K562 (cell line): ENCODE results near the gene TAF10. TPM values are rescaled to one million over a fixed set of nuclear protein-coding genes. Genes with fewer than 3 reads are reported as not detected.
A peak's percentile ranks its signal among the peaks of the same experiment; 100 is the strongest.

Experiments used
- ATAC-seq: fragments of 200-7000 bp; cut with Tn5 transposase; 3 replicates; pipeline ENCODE4 v1.9.1; 2020; ENCODE audit warnings: moderate library complexity
- BruUV-seq: library from RNA; stranded (reverse); fragments of 400-500 nt; replicated peaks from 2 replicates; lab custom pipeline; 2021; lab: Mats Ljungman, UMichigan
- CTCF ChIA-PET: fragments of 300-600 bp; formaldehyde crosslinking; extraction: SDS; loops from one replicate; lab custom pipeline; 2021; ENCODE audit warnings: low intra/inter-chr PET ratio; lab: Yijun Ruan, JAX
- POLR2A ChIA-PET: fragments of 300-600, 350-650 bp; sonication (Branson Sonifier 250); formaldehyde crosslinking; extraction: SDS; loops from one replicate; lab custom pipeline; 2021; ENCODE audit warnings: antibody characterized with exemption, inconsistent platforms; lab: Yijun Ruan, JAX
- DNase-seq, 4 experiments: peaks; one replicate each; pipeline versions ENCODE4 v3.0.0 to v3.0.0-alpha.2; 2011 to 2018; ENCODE audit warnings: low spot score in 3 of 4, mixed read lengths in 3 of 4; ENCODE audit errors: extremely low read depth in 1 of 4
- FAIRE-seq: peaks from 2 replicates; lab custom pipeline; 2011; peaks lifted over from hg19 to GRCh38; lab: Jason Lieb, UNC
- H2AFZ ChIP-seq: 2 replicates; pipeline ENCODE4 v1.6.0; 2011; ENCODE audit warnings: low read depth, low read length, control low read depth, inconsistent platforms
- H3K27ac ChIP-seq: fragments of 200-600 bp; 3 replicates; pipeline ENCODE4 v1.8.0; 2011; ENCODE audit warnings: low read depth, mild to moderate bottlenecking, control low read depth, inconsistent platforms, low read length, moderate library complexity, mixed read lengths; ENCODE audit errors: extremely low read depth
- H3K27me3 ChIP-seq, 2 experiments: fragments of 300-600 bp in 1 of 2; 2 replicates in 1 of 2; 3 replicates in 1 of 2; pipeline versions ENCODE4 v1.6.0 to v1.8.0; 2011; ENCODE audit warnings: inconsistent platforms in 2 of 2, low read length in 2 of 2, mild to moderate bottlenecking in 1 of 2, mixed read lengths in 1 of 2, moderate library complexity in 1 of 2; ENCODE audit not compliant: control insufficient read depth in 2 of 2, insufficient read depth in 2 of 2
- H3K36me3 ChIP-seq: fragments of 300-600 bp; 3 replicates; pipeline ENCODE4 v1.8.0; 2011; ENCODE audit warnings: mild to moderate bottlenecking, low read length, inconsistent platforms; ENCODE audit not compliant: control insufficient read depth, insufficient read depth
- H3K4me1 ChIP-seq, 2 experiments: fragments of 200-600 bp in 1 of 2; replicated peaks in 1 of 2; 2 replicates in 1 of 2; 3 replicates in 1 of 2; pipeline versions ENCODE4 v1.5.1 to v1.8.0; 2011; ENCODE audit warnings: inconsistent platforms in 2 of 2, low read length in 2 of 2, mild to moderate bottlenecking in 1 of 2, mixed read lengths in 1 of 2, moderate library complexity in 1 of 2; ENCODE audit not compliant: control insufficient read depth in 2 of 2, insufficient read depth in 2 of 2
- H3K4me2 ChIP-seq: 2 replicates; pipeline ENCODE4 v1.6.1; 2011; ENCODE audit warnings: low read length, control low read depth, inconsistent platforms, mixed read lengths; ENCODE audit not compliant: insufficient read depth
- H3K4me3 ChIP-seq: fragments of 200-600 bp; sonication (generic), shearing (Covaris generic); 2 replicates; pipeline ENCODE4 v1.5.1; 2016; ENCODE audit warnings: control low read depth, inconsistent platforms
- H3K79me2 ChIP-seq: fragments of 200-600 bp; 3 replicates; pipeline ENCODE4 v1.8.0; 2011; ENCODE audit warnings: low read length, inconsistent platforms; ENCODE audit not compliant: control insufficient read depth, insufficient read depth
- H3K9ac ChIP-seq, 2 experiments: 2 replicates each; pipeline versions ENCODE4 v1.6.0 to v1.6.1; 2011; ENCODE audit warnings: low read depth in 2 of 2, low read length in 2 of 2, control low read depth in 1 of 2, inconsistent platforms in 1 of 2, mild to moderate bottlenecking in 1 of 2, mixed read lengths in 1 of 2; ENCODE audit not compliant: insufficient read depth in 1 of 2
- H3K9me1 ChIP-seq: one replicate; pipeline ENCODE4 v1.6.0; 2011; ENCODE audit warnings: inconsistent platforms, mild to moderate bottlenecking, low read length, moderate library complexity; ENCODE audit not compliant: control insufficient read depth, insufficient read depth
- H3K9me3 ChIP-seq: replicated peaks from 2 replicates; pipeline ENCODE4 v1.5.1; 2011; ENCODE audit warnings: low read depth, low read length, inconsistent platforms; ENCODE audit not compliant: control insufficient read depth, insufficient read depth
- H4K20me1 ChIP-seq: replicated peaks from 2 replicates; pipeline ENCODE4 v1.6.1; 2011; ENCODE audit warnings: low read length, inconsistent platforms, mixed read lengths; ENCODE audit not compliant: control insufficient read depth, insufficient read depth
- MEIS2 ChIP-seq: fragments of 450-650 bp; IDR thresholded peaks from 2 replicates; pipeline ENCODE4 v1.6.1; 2014; ENCODE audit warnings: mild to moderate bottlenecking; ENCODE audit not compliant: partially characterized antibody
- WGBS: fragments of 100-300 bp; shearing (Covaris generic); methylation state at CpG from one replicate; pipeline ENCODE4 v1.1.6; 2016; ENCODE audit warnings: low coverage, mixed read lengths; ENCODE audit not compliant: insufficient coverage; ENCODE audit errors: missing lambda C conversion rate; 5-methylcytosine and 5-hydroxymethylcytosine counted together
- in situ Hi-C: fragments of 300-500 bp; cut with MboI; formaldehyde crosslinking; loops from 4 replicates; pipeline ENCODE4 v1.15.0; 2018; ENCODE audit warnings: inconsistent platforms, mixed read lengths
- intact Hi-C: fragments of 100-400 bp; cut with micrococcal nuclease; formaldehyde crosslinking; loops from 2 replicates; pipeline ENCODE4 v1.14.2; 2022
- polyA plus RNA-seq, 8 experiments: library from polyadenylated mRNA; depleted of rRNA in 4 of 8; stranded (reverse) in 5 of 8; unstranded in 3 of 8; fragments of >200 nt; fragmentation: Nextera tagmentation in 2 of 8; fragmentation: Illumina TruSeq in 1 of 8; extraction: Ambion mirVana in 2 of 8; extraction: Trizol in 1 of 8; gene quantifications; 2 replicates each; pipeline versions ENCODE4 v1.2.1 to v1.2.3, GENCODE V29; 2011 to 2014; ENCODE audit warnings: inconsistent platforms in 1 of 8, missing spikeins in 1 of 8
- total RNA-seq, 7 experiments: library from RNA; depleted of rRNA in 6 of 7; stranded (reverse); fragments of >200 nt in 6 of 7; fragmentation: Illumina TruSeq in 2 of 7; extraction: Trizol in 2 of 7; gene quantifications; 2 replicates each; pipeline versions ENCODE4 v1.2.1 to v1.2.3, GENCODE V29; 2011 to 2021; ENCODE audit warnings: low replicate concordance in 1 of 7
- TF ChIP-seq, protein P1 (sequence below): sonication (generic); formaldehyde crosslinking; IDR thresholded peaks from 2 replicates; pipeline ENCODE4 v1.8.0; 2023; ENCODE audit warnings: mild to moderate bottlenecking, missing genetic modification reagents

The TAF10 gene
- total and polyA plus RNA-seq, 9 of the 15 experiments (the other 6 are each of a cell fraction or from before 2014, with no cell fraction given) = 19.5 to 197 (median 121) TPM

DNA sequence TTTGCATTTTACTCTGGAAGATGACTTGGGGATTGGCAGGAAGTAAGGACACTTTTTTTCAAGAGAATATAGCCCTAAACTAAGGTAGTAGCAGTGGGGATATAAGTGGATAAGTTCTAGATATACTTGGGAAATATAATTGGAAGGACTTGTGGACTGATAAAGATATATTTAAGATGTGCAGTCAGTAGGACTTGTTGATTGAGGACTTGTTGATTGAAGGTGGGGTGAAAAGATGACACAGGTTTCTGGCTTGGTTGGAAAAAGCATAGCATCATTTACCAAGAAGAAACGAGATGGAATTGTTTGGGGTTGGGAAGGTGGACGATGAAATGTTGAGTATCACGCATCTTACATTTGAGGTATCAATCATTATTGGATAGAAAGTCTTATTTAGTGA is 1.5 kb upstream of the TAF10 start:
- H3K36me3 ChIP-seq = peaks cover 51% of the 10 kb centered on the region
- TF ChIP-seq MEIS2 = peak; percentile 41
- TF ChIP-seq, protein P1, sequence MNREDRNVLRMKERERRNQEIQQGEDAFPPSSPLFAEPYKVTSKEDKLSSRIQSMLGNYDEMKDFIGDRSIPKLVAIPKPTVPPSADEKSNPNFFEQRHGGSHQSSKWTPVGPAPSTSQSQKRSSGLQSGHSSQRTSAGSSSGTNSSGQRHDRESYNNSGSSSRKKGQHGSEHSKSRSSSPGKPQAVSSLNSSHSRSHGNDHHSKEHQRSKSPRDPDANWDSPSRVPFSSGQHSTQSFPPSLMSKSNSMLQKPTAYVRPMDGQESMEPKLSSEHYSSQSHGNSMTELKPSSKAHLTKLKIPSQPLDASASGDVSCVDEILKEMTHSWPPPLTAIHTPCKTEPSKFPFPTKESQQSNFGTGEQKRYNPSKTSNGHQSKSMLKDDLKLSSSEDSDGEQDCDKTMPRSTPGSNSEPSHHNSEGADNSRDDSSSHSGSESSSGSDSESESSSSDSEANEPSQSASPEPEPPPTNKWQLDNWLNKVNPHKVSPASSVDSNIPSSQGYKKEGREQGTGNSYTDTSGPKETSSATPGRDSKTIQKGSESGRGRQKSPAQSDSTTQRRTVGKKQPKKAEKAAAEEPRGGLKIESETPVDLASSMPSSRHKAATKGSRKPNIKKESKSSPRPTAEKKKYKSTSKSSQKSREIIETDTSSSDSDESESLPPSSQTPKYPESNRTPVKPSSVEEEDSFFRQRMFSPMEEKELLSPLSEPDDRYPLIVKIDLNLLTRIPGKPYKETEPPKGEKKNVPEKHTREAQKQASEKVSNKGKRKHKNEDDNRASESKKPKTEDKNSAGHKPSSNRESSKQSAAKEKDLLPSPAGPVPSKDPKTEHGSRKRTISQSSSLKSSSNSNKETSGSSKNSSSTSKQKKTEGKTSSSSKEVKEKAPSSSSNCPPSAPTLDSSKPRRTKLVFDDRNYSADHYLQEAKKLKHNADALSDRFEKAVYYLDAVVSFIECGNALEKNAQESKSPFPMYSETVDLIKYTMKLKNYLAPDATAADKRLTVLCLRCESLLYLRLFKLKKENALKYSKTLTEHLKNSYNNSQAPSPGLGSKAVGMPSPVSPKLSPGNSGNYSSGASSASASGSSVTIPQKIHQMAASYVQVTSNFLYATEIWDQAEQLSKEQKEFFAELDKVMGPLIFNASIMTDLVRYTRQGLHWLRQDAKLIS = no peak
- TF ChIP-seq, all 486 proteins: peak for 1
- H3K4me3 ChIP-seq = no peak overlapping the region
- POLR2A ChIA-PET = interaction anchor here (2.1 kb wide), 1 partner anchor 8 kb away, joined by 12 read pairs; no protein-coding TSS in a partner anchor
- H2AFZ ChIP-seq = no peak overlapping the region
- in situ Hi-C loops = no loop called here
- 76% methylated on average over 3 of the region's 3 CpGs for WGBS
- no peak for ATAC-seq
- H3K79me2 ChIP-seq = peaks cover 21% of the 10 kb centered on the region
- H3K4me1 ChIP-seq = peaks cover 15 to 26% of the 10 kb centered on the region in 2 experiments
- no peak for FAIRE-seq
- CTCF ChIA-PET = no interaction called here
- H3K4me2 ChIP-seq = no peak overlapping the region
- no TSS peak for BruUV-seq
- intact Hi-C loops = loop anchor here (2.0 kb wide), 1 partner anchor 69 kb away; the partner anchor contains the start of gene MRPL17
- no peak overlapping the region for H3K27ac ChIP-seq
- no peaks in the 10 kb centered on the region for H3K27me3 ChIP-seq
- no peak for DNase-seq
- no peak overlapping the region for H3K9ac ChIP-seq
- H3K9me3 ChIP-seq = no peaks in the 10 kb centered on the region
- H4K20me1 ChIP-seq = no peaks in the 10 kb centered on the region
- no peaks in the 10 kb centered on the region for H3K9me1 ChIP-seq
